MM.1S (cell line): Measurements from ENCODE around the gene FOXN3.

Source experiments
- EZH2 ChIP-seq: fragments of 300-600 bp; sonication (generic); optimal IDR thresholded peaks from 2 replicates; pipeline ENCODE3; 2017; ENCODE audit warnings: low read depth, mild to moderate bottlenecking, antibody characterized with exemption, low read length, mixed read lengths
- EZH2phosphoT487 ChIP-seq: fragments of 300-600 bp; sonication (generic); IDR thresholded peaks from 2 replicates; pipeline ENCODE4 v1.6.1; 2018; ENCODE audit warnings: antibody characterized with exemption, low read length
- TF ChIP-seq, protein P1 (sequence below): fragments of 300-600 bp; sonication (generic); IDR thresholded peaks from 2 replicates; pipeline ENCODE4 v1.5.1; 2016; ENCODE audit warnings: antibody characterized with exemption, low read length, mixed read lengths

DNA sequence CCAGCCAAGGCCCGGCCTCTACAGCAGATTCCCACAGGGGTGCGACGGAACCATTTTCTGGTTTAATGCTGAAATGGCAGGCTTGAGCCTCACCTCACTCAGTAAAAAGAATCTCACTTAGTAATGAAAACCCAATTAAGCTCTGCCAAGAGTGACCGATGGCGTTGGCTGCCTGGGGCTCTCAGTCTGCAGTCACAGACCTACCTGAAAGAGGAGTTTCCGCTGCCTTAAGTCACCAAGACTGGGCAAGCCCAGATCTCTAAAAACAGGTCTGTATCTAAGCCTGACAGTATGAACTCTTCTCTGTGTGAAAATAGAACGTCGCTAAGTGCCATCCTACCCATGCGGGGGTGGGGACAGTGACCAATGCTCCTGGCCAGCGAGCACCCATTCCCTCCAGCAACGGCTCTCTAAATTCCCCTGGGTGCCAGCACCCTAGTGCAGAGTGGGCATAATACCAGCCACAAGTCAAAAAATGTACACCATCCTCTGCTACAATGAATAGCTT, 107.3 kb downstream of the FOXN3 start:
- TF ChIP-seq, protein P1, sequence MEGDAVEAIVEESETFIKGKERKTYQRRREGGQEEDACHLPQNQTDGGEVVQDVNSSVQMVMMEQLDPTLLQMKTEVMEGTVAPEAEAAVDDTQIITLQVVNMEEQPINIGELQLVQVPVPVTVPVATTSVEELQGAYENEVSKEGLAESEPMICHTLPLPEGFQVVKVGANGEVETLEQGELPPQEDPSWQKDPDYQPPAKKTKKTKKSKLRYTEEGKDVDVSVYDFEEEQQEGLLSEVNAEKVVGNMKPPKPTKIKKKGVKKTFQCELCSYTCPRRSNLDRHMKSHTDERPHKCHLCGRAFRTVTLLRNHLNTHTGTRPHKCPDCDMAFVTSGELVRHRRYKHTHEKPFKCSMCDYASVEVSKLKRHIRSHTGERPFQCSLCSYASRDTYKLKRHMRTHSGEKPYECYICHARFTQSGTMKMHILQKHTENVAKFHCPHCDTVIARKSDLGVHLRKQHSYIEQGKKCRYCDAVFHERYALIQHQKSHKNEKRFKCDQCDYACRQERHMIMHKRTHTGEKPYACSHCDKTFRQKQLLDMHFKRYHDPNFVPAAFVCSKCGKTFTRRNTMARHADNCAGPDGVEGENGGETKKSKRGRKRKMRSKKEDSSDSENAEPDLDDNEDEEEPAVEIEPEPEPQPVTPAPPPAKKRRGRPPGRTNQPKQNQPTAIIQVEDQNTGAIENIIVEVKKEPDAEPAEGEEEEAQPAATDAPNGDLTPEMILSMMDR = no peak
- TF ChIP-seq EZH2 (no peak), EZH2phosphoT487 (no peak)
